NCI-H526 treated with DMSO at 0.1 percent for 48 hours (cell line): ENCODE results near the gene CACNA2D1.
A peak's percentile ranks its signal among the peaks of the same experiment; 100 is the strongest.

ENCODE experiments used
- DNase-seq: peaks from one replicate; lab custom pipeline; 2025; lab: John Stamatoyannopoulos, UW

Gene CACNA2D1

DNA sequence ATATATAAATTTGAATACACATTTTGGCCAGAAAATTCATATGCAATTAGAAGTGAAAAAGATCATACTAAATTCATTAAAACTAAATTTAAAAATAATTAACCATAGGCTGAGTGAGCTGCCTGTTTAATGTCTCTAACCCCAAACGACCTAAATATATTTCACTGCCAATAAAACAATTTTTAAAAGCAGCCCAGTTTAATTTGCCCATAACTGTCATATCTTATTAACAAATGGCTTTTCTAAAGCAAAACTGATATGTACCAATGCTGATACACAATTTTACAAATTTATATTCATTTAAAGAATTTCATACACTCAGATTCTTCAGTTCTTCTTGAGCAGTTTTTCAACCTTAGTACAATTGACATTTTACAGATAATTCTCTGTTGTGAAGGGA is 99.9 kb downstream of the CACNA2D1 start:
- no peak for DNase-seq

DNA sequence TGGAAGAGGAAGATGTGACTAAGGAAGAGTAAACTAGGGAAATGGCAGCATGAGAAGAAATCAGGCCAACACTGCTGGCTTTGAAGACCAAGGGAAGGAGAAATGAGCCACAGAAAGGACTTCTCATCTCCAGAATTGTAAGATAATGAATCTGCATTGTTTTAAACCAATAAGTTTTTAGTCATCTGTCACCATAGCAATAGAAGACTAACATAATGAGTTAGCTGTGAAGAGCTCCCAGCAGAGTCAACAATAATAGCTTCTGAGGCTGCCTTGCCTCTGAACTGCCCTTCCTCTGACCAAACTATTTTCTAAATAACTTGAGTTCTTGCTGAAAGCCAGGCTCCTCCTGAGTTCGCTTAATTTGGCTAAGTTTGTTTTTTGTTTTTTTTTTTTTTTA is 103.6 kb downstream of the CACNA2D1 start:
- no peak for DNase-seq

DNA sequence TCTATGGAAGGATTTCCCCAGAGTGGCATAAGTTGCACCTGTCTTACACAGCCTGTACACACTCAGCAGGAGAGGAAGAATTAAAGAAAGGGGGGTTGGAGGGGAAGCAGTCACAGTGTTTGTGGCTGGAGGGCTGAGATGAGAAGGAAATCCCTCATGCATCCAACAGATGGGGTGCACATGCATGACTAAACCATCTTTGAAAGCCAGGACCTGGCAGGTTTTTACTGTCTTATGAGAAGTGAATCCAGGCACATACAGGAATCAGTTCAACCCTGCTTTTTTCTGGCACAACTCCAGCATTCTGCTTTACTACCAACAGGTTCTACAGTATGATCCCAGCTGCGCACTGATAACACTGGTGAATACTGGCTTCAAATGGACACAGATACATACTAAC is 107.7 kb downstream of the CACNA2D1 start:
- DNase-seq, result peak; percentile 89

DNA sequence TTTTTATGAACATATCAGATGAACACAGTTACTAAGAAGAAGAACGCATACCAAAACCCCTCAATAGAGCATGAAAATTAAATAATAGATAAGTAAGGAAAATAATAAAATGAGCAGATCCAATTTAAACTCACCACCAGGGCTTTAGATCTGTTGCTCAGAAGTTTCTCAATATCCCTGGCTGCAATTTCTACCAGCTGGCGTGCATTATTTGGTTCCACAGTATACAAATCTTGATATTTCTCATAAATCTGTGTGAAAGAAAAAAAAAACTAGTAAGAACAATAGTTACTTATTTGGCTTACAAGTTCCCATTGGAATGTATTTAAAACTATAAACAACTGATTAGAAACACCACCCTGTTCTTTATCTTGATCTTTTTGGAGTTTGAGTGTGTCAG is 108.6 kb downstream of the CACNA2D1 start:
- DNase-seq, result no peak

DNA sequence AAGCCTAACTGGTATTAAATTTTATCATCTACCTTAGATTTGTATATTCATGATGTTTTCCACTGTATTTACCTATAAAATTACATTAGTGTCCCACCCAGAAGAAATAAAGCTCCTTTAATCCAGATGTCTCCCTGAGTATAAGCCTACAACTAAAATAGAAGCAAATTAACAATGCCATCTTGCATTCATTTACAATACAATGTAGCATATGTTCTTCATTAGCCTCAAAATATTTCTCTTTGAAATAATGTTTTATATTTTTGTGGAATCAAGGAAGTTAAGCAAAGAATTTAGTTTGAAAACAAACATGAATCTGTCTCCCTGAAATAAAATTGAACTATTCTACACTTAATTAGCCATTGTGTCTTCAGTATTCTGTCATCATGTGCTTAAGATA is 112.3 kb downstream of the CACNA2D1 start:
- DNase-seq, result peak; percentile 94

DNA sequence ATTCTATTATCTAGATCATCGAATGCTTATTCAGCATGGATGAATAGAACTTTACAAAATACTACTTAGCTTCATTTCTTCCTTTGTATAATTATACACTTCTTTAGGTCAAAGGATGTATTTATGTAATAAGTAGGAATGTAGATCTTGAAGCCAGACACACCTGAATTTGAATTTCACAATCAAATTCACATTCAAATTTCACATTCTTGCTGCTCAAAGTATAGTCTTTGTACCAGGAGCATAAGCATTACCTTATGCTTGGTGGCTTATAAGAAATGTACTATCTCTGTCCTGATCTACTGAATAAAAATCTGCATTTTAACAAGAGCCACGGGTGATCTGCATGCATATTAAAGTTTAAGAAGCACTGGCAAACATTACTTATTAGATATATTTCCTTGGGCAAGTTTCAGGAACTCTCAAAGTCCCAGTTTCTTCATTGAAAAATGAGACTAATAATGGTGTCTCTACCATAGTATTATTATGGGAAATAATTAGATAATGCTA is 112.8 kb downstream of the CACNA2D1 start:
- peak; percentile 94 for DNase-seq

DNA sequence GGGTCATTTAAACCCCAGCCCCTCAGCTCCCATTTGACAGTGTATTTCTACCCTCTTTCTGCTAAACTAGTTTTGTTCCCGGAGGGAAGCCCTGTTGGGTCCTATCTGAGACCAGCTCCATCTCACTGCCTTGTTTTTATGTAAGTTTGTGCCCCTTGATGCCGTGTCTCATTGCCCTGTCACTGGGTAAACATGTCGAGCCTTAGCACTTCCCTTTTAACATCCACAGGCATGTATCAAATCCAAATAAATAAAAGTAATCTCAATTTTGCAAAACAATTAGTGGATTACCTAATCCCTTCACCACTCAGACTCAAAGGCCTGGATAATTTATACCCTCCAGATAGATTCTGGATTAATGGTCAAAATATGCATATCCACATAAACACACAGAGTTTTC is 115.7 kb downstream of the CACNA2D1 start:
- no peak for DNase-seq

DNA sequence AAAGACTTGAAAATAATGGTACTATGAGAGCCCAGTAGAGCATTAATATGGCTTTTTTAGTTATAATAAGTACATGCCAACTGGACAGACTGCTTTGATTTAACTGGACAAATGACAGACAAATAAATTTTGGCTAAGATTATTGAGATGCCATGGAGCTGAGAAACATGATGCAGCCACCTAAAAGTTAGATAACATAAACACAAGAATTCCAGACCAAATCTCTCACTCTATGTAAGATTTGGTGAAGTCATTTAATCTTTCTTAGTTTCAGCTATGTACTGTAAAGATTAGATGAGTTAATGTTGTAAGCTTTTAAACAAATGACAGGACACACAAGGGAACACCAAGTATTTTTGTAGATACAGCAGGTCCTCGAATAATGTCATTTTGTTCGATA is 118.2 kb downstream of the CACNA2D1 start:
- DNase-seq, result no peak

DNA sequence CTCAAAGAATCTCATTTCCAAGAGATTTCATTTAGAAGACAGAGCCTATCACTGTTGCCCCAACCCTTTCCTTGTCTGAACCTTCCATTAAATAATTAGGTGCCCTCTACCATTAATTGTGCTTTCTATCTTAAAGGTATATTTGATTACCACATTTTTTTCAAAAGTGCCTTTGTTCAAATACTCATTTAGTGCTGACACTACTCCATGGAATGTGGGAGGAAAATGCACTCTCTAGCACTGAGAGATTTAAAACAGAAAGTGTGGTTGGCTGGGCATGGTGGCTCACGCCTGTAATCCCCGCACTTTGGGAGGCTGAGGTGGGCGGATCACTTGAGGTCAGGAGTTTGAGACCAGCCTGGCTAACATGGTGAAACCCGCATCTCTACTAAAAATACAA is 119.8 kb downstream of the CACNA2D1 start:
- no peak for DNase-seq

DNA sequence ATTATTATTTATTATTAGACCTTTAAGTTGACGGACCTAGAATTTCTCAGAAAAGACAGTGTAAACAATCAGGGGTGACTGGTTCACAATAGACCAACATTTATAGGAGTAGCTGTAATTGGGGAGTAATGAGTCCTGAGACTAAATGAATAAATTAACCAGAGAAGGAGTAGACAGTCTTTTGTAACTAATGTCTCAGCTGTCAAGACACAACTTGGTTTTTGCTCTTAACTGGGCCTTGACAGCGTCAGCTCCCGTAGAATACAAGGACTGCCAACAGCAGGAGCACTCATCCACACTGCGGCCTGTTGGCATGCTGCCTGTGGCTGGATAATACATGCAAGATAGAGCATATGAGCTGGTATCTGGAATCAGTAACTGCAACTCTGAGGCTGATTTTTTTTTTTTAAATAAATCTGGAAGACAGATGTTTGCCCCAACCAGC is 123.9 kb downstream of the CACNA2D1 start:
- DNase-seq, result no peak

DNA sequence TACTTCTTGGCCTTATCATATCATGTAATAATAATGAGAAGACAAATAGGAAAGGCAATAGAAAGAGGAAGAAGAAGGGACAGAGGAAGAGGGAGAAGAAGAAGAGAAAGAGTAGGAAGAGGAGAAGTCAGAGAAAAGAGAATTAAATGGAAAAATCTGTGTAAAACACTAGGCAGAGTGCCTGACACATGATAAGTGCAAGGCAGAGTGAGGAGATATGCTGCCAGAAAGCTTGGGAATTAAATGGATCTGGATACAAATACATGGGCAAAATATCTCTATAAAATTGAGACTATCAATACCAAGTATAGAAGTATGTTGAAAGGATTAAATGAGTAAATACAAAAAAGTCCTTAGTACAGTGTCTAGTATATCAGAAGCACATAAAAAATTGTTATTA is 124.8 kb downstream of the CACNA2D1 start:
- DNase-seq, result no peak

DNA sequence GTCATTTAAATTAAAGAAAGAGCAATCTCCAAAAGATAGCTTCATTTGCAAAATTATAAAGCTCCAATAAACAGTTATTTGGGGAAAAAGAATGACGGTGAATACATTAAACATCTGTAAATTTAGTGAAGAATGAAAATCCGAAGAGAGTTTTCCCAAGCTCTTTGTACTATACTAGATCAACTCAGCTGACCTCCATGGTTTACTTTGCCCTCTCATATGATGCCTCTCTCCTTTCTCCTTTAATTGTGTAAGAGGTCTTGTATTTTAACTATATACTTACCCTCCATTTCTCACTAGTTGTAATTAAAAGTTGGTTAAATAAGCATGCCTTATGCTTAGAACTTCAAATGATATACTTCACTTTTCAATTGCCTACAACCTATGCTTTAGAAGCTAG is 125.8 kb downstream of the CACNA2D1 start:
- DNase-seq, result no peak

DNA sequence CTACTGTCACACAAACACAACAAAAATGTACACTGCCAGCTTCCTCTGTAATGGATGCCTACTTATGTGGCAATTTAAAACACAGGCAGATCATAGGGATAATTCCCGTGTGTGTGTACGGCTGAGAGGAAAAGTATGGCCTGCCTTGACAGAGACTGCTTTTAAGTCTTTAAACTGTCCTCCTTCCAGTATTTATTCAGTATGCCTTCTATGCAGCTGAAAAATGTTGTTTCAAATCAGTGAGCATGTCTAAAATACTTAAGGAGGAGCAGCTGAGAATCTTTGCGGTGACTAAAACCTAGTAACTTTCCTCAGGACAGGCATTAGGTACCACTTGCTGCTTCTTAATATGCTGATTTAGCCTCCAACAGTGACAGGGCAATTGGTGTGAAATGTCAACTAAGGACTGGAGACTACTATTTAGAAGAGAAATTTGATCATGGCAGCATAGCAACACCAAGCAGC is 126.3 kb downstream of the CACNA2D1 start:
- DNase-seq, result no peak

DNA sequence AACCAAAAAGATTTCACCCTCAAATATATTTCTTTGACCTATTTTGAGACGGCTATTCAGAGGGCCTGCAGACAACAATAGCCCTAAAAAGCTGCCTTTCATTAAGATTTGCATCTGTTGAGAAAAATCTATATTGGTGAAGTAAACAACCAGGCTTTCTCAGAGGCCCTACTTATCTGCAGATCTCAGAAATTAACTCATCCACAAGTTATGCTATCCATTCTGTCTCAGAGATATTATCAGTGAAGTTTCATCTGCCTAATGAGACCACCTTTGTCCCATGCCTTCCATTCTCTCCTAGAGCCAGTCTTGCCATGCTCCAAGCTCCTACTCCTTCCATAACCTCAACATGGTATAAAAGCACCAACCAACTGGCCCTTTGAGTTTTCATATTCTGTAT is 130.3 kb downstream of the CACNA2D1 start:
- DNase-seq, result no peak

DNA sequence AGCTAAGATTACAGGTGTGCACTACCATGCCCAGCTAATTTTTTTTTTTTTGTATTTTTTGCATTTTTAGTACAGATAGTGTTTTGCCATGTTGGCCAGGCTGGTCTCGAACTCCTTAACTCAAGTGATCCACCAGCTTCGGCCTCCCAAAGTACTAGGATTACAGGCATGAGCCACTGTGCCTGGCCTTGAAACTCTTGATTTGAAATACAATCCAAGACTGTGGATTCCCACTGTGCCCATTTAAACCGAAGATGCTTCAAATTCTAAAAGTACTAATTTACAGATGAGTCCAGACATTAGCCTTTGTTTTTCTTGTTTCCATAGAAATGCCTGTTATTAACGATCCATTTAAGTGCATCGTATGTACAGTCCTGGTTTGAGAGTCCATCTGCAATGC is 130.9 kb downstream of the CACNA2D1 start:
- DNase-seq, result no peak

DNA sequence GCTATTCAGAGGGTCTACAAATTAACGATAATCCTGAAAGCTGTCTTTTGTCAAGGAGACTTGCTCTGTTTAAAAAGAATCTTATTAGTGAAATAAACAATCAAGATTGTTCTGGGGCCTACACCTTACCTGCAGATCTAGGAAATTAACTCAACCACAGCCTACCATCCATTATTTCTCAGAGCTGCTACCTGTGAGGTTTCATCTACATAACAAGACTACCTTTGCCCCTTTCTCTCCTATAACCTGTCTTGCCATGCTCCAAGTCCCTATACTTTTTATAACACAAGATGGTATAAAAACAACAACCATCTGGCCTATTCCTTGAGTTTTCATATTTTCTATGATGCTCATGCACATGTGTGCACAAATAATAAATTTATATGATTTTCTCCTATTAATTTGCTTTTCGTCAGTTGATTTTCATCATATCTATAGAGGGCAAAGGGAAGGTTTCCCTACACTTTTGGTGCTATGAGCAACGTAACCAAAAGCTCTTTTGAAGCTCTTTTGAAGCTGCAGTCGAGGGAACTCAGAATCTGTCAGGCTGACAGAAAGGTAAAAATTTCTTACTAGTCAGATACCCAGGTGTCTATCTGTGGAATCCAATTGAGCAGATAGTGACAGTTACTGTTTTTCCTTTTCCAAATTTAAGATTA is 138.1 kb downstream of the CACNA2D1 start:
- no peak for DNase-seq

DNA sequence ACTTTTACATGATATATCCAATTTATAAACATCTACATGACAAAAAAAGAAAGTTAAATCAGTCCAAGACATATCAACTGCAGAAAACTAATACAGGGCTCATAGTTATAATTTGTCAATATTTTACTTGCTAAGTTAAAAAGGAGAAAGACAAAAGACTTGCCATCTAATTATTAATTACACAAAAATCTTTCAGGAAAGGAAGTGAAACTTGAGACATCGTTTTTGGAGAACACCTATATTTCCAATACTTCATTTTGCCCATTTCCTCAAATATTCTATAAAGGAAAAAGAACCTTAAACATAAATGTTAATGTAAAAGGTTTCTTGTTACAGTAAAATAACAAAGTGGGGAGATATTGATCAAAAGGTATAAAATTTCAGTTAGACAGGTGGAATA is 148.7 kb downstream of the CACNA2D1 start:
- no peak for DNase-seq

DNA sequence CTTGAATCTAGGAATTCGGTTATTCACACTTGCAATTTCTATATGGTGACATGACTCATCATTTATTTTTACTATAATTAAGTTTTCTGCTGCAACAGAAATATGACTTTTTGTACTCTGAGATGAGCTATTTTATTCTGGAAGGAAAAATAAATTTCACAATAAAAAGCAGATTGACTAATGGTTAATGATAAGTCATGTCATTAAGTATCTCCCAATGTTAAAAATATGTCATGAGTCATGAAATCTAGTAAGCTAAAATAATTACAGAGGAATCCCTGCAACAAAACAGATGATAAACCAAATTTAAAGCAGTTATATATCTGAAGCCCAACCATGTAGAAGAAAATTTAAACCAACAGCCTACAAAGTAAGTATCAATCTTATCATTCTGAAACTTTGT is 149.2 kb downstream of the CACNA2D1 start:
- DNase-seq, result no peak

DNA sequence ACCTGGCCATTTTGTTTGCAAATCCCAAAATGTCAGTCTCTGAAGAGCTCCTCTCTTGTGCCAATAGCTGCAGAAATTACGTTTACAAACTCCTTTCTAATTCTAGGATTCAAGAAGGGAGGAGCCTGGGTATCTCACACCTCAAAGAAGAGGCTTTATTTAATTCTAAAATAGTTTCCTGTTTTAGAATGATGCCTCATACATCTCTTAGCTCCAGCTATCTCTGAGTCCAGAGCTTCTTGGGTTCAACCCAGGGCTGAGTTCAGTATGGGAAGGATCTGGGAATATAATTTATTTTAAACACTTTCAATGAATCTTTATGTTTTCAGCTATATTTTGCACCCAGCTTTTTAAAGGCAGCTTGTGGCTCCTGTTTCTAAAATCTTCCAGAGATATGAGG is 150.1 kb downstream of the CACNA2D1 start:
- no peak for DNase-seq

DNA sequence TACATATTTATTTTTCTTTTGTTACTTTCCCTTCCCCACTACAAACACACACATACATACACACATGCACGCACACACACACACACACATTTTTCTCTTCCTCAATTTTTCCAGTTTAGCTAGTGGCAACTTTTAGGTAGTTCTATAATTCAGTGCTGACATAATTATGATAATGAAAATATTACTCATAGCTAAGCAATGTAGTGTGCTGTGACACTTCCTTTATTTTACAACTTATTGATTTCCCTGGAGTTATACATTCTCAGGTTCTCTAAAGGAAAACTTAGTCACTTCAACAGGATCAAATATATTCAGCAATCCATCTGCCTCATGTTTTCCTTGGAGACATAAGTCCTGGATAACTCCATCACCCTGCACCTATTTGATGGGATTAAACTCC is 151.6 kb downstream of the CACNA2D1 start:
- DNase-seq, result no peak

DNA sequence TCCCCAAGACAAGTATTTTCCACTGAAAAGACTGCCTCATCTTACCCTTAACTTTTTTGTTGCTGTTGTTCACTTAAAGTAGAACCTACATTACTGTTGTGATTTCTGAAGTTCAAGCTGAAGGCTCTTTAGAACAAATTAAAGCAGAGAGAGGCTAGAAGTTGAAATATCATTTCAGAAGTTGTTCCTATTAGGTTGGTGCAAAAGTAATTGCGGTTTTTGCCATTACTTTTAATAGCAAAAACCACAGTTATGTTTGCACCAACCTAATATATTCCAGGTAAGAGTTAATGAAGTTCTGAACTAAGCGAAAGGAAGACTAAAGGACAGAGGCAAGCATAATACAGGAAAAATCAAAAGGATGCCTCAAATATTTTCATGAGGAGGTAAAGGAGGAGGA is 153.7 kb downstream of the CACNA2D1 start:
- no peak for DNase-seq

DNA sequence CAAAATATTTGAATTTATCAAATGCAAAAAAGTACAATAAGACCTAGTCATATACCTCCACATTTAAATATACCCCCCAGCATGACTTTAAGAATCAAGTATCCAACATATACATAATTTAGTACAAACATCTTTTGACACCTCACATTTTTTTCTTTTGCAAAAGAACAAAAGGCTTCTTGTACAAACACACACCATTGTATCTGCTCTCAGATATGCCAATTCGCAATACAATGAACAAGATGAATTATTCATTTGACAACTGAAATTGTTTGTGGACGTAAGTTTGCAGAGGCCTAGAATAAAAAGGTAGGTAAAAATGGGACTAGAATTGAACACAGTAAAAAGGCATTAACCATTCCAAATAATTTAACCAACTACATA is 154.4 kb downstream of the CACNA2D1 start:
- no peak for DNase-seq

DNA sequence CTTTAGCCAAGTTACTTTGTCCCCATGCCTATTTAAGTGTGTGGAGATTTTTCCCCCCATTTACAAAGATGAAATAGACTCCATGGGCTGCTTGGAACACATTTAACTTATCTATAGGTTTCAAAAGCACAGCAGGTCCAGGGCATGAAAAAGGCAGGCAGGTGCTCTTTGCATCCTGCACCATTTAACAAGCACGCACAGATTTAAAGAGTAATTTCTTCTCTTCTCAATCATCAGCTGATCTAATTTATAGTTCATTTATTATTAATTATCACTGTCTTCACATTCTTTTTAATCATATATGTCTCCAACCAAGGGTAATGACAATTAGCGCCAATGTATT is 156.8 kb downstream of the CACNA2D1 start:
- DNase-seq, result no peak

DNA sequence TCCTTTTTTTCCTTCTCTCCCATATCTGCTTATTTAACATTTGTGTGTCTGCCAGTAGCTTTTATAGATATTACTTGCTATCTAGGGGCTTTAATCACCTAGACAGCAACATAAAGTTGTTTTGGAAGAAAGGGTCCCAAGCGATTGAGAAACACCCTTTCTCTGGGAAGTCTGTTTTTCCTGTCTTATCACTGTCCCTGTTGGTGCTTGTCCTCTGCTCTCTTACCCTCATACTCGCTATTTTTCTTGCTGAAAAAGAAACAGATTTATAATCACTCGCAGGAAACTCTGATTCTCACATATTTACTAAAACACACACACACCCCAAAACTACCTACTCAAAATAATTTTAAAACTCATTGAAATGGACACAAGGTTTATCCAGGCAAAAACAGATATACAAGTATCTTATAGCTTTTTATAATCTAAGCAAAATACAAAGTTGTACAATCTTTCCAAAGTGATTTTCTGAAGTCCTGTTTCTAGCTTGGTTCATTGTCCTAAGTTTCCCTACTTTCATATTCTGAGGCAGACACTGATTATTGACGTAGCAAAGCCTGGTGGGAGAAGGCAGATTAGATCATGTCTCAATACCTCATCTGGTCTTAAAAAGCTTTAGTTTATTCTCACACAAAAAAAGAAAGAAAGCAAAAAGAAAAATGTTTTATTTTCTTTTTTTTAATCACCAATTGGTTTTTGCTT is 157.3 kb downstream of the CACNA2D1 start:
- no peak for DNase-seq
